B cell (primary cell): Measurements from ENCODE around the gene KCNJ5. TPM values are rescaled to one million over a fixed set of nuclear protein-coding genes. Genes with fewer than 3 reads are reported as not detected.
A peak's percentile ranks its signal among the peaks of the same experiment; 100 is the strongest.

Experiments used
- ATAC-seq: fragments of 200-7000 bp; cut with Tn5 transposase; one replicate; pipeline ENCODE4 v1.10.0; 2021; ENCODE audit warnings: low read depth, mild to moderate bottlenecking, moderate number of reproducible peaks, moderate library complexity
- CTCF ChIA-PET: fragments of 350-600 bp; sonication (Branson Sonifier 250); formaldehyde crosslinking; loops from one replicate; lab custom pipeline; 2021; ENCODE audit warnings: antibody characterized with exemption, inconsistent platforms; lab: Charles Lee
- POLR2A ChIA-PET: fragments of 350-600 bp; sonication (Branson Sonifier 250); formaldehyde crosslinking; loops from one replicate; lab custom pipeline; 2021; ENCODE audit warnings: antibody characterized with exemption; lab: Charles Lee
- DNase-seq: peaks from one replicate; pipeline ENCODE4 v3.0.0; 2013
- H2AFZ ChIP-seq: 2 replicates; pipeline ENCODE4 v1.6.1; 2012; ENCODE audit warnings: mild to moderate bottlenecking, low read depth, low read length; ENCODE audit not compliant: insufficient read depth, poor library complexity, severe bottlenecking
- H3K27ac ChIP-seq, 2 donors: 1 replicate in 1 of 2; 2 replicates in 1 of 2; pipeline ENCODE4 v1.5.1; 2012 to 2013; ENCODE audit warnings: low read length in 2 of 2, mild to moderate bottlenecking in 2 of 2, moderate library complexity in 1 of 2
- H3K27me3 ChIP-seq, 4 experiments: fragments of 200-600 bp in 1 of 4; sonication (generic) in 1 of 4; replicated peaks in 1 of 4; 1 replicate in 2 of 4; 2 replicates in 2 of 4; pipeline versions ENCODE4 v1.6.1 to v1.7.0; 2013 to 2016; ENCODE audit warnings: low read length in 3 of 4, mild to moderate bottlenecking in 2 of 4, mixed read lengths in 1 of 4, moderate library complexity in 1 of 4; ENCODE audit not compliant: insufficient read depth in 4 of 4, control insufficient read depth in 3 of 4; ENCODE audit errors: control extremely low read depth in 1 of 4
- H3K36me3 ChIP-seq, 2 experiments: replicated peaks in 1 of 2; 1 replicate in 1 of 2; 2 replicates in 1 of 2; pipeline versions ENCODE4 v1.6.1 to v1.7.1; 2013; ENCODE audit warnings: low read length in 1 of 2; ENCODE audit not compliant: insufficient read depth in 2 of 2, control insufficient read depth in 1 of 2; ENCODE audit errors: control extremely low read depth in 1 of 2, extremely low read depth in 1 of 2
- H3K4me1 ChIP-seq, 2 donors: fragments of 200-600 bp in 1 of 2; sonication (generic) in 1 of 2; 1 replicate in 1 of 2; 2 replicates in 1 of 2; pipeline versions ENCODE4 v1.5.1 to v1.6.1; 2013 to 2017; ENCODE audit warnings: low read length in 2 of 2; ENCODE audit not compliant: control insufficient read depth in 2 of 2, insufficient read depth in 2 of 2
- H3K4me2 ChIP-seq: replicated peaks from 2 replicates; pipeline ENCODE3; 2012; ENCODE audit warnings: mild to moderate bottlenecking, low read depth, low read length; ENCODE audit not compliant: poor library complexity, severe bottlenecking
- H3K4me3 ChIP-seq, 5 experiments: fragments of 200-600 bp in 1 of 5; sonication (generic) in 1 of 5; 1 replicate in 3 of 5; 2 replicates in 2 of 5; pipeline versions ENCODE4 v1.5.1 to v1.7.0; 2011 to 2016; ENCODE audit warnings: low read length in 4 of 5, mild to moderate bottlenecking in 4 of 5, low read depth in 2 of 5, control low read depth in 1 of 5, moderate library complexity in 1 of 5; ENCODE audit not compliant: insufficient read depth in 1 of 5; ENCODE audit errors: control extremely low read depth in 1 of 5, extremely low read depth in 1 of 5
- H3K79me2 ChIP-seq: fragments of 200-600 bp; sonication (generic); one replicate; pipeline ENCODE4 v1.6.0; 2016; ENCODE audit warnings: low read length; ENCODE audit not compliant: control insufficient read depth, insufficient read depth
- H3K9ac ChIP-seq: fragments of 200-600 bp; sonication (generic); 2 replicates; pipeline ENCODE4 v1.6.1; 2017; ENCODE audit warnings: mild to moderate bottlenecking, low read length, moderate library complexity
- H3K9me3 ChIP-seq, 3 donors: one replicate each; pipeline versions ENCODE4 v1.6.1 to v1.7.1; 2013; ENCODE audit warnings: low read length in 2 of 3; ENCODE audit not compliant: control insufficient read depth in 2 of 3, insufficient read depth in 1 of 3; ENCODE audit errors: control extremely low read depth in 1 of 3
- H4K20me1 ChIP-seq: 2 replicates; pipeline ENCODE4 v1.6.0; 2012; ENCODE audit warnings: mild to moderate bottlenecking, low read length; ENCODE audit not compliant: insufficient read depth, control insufficient read depth, poor library complexity, severe bottlenecking
- H3K27ac Mint-ChIP-seq: one replicate; pipeline ENCODE4 v1.8.0; 2021; ENCODE audit warnings: mixed read lengths
- H3K27me3 Mint-ChIP-seq: one replicate; pipeline ENCODE4 v1.8.0; 2021; ENCODE audit warnings: mixed read lengths
- H3K4me1 Mint-ChIP-seq: one replicate; pipeline ENCODE4 v1.8.0; 2021; ENCODE audit warnings: mixed read lengths
- H3K4me3 Mint-ChIP-seq: one replicate; pipeline ENCODE4 v1.8.0; 2021; ENCODE audit warnings: mixed read lengths
- H3K9me3 Mint-ChIP-seq: one replicate; pipeline ENCODE4 v1.8.0; 2022; ENCODE audit warnings: mixed read lengths; ENCODE audit not compliant: insufficient read depth
- CTCF ChIP-seq: fragments of 200-600 bp; IDR thresholded peaks from one replicate; pipeline ENCODE4 v1.8.0; 2022; ENCODE audit warnings: antibody characterized with exemption, mild to moderate bottlenecking
- EZH2 ChIP-seq: IDR thresholded peaks from 2 replicates; pipeline ENCODE4 v1.6.1; 2012; ENCODE audit warnings: borderline replicate concordance, low read depth, mild to moderate bottlenecking, moderate library complexity, low read length; ENCODE audit not compliant: insufficient read depth, poor library complexity, severe bottlenecking
- WGBS: methylation state at CpG from one replicate; pipeline ENCODE4 v1.1.5; 2013; ENCODE audit warnings: missing lambda C conversion rate; ENCODE audit not compliant: insufficient coverage; 5-methylcytosine and 5-hydroxymethylcytosine counted together
- intact Hi-C: fragments of 100-400 bp; cut with micrococcal nuclease; formaldehyde crosslinking; loops from one replicate; pipeline ENCODE4 v1.10.0; 2022
- polyA plus RNA-seq: library from polyadenylated mRNA; depleted of rRNA; stranded (reverse); fragments of >200 nt; gene quantifications from 2 replicates; pipeline ENCODE4 v1.2.3, GENCODE V29; 2012
- total RNA-seq, 2 donors: library from RNA; stranded (reverse); fragments of 120-200 nt in 1 of 2; gene quantifications; 1 replicate in 1 of 2; 2 replicates in 1 of 2; pipeline versions ENCODE4 v1.2.3 to v1.2.4, GENCODE V29; 2013 to 2022

KCNJ5 gene
- total and polyA plus RNA-seq, 2 donors (not counting 1 experiment from before 2014, with no cell fraction given) = 0.01 TPM; not detected in 1

- Mint-ChIP-seq H3K4me3 (no peak overlapping the region), H3K4me1 (peaks cover 52% of the 10 kb centered on the region), H3K27me3 (no peaks in the 10 kb centered on the region), H3K27ac (peak overlapping the region; percentile 65), H3K9me3 (peaks cover 3% of the 10 kb centered on the region)
- H3K9me3 ChIP-seq = no peaks in the 10 kb centered on the region
- peak; percentile 77 for DNase-seq
- H3K4me2 ChIP-seq = peak overlapping the region; percentile 34
- H3K27me3 ChIP-seq = no peaks in the 10 kb centered on the region
- H3K36me3 ChIP-seq = no peaks in the 10 kb centered on the region
- H3K27ac ChIP-seq = no peak overlapping the region
- no peaks in the 10 kb centered on the region for H4K20me1 ChIP-seq
- H3K79me2 ChIP-seq = no peaks in the 10 kb centered on the region
- ChIA-PET CTCF (interaction anchor here (0.8 to 26.5 kb wide), 15 partner anchors 9 to 691 kb away, joined by 3 to 417 read pairs (median 8); partner anchors contain the start of gene ETS1), POLR2A (no interaction called here)
- H3K9ac ChIP-seq = no peak overlapping the region
- intact Hi-C loops = loop anchor here (5.0 to 10.0 kb wide), 4 partner anchors 37 to 217 kb away; partner anchors contain the start of gene FLI1
- TF ChIP-seq CTCF (peak; percentile 91), EZH2 (no peak)
- H3K4me1 ChIP-seq = peaks cover 45 to 60% of the 10 kb centered on the region in 2 donors
- WGBS = 26% methylated on average over 9 of the region's 10 CpGs
- no peak overlapping the region for H3K4me3 ChIP-seq
- peak overlapping the region; percentile 30 for H2AFZ ChIP-seq
- ATAC-seq = peak; percentile 72
Observed at GRCh38 chr11:128848815-128849455, 42.2 kb upstream of the KCNJ5 start.

- H3K9me3 ChIP-seq = no peaks in the 10 kb centered on the region
- DNase-seq (no peak), ATAC-seq (no peak)
- CTCF ChIA-PET = interaction anchor here (0.7 to 26.5 kb wide), 9 partner anchors 8 to 695 kb away, joined by 3 to 417 read pairs (median 3); no protein-coding TSS in a partner anchor
- H4K20me1 ChIP-seq = no peaks in the 10 kb centered on the region
- H3K27ac Mint-ChIP-seq = no peak overlapping the region
- H3K27me3 Mint-ChIP-seq = no peaks in the 10 kb centered on the region
- H3K79me2 ChIP-seq = no peaks in the 10 kb centered on the region
- no peaks in the 10 kb centered on the region for H3K36me3 ChIP-seq
- no peak for TF ChIP-seq CTCF
- H3K4me2 ChIP-seq = no peak overlapping the region
- H3K27me3 ChIP-seq = no peaks in the 10 kb centered on the region
- peaks cover 29% of the 10 kb centered on the region for H3K4me1 Mint-ChIP-seq
- H3K9me3 Mint-ChIP-seq = no peaks in the 10 kb centered on the region
- H3K27ac ChIP-seq = no peak overlapping the region
- no peak overlapping the region for H3K4me3 ChIP-seq
- no peak overlapping the region for H3K9ac ChIP-seq
- intact Hi-C loops = no loop called here
- peaks cover 13 to 24% of the 10 kb centered on the region in 2 donors for H3K4me1 ChIP-seq
- POLR2A ChIA-PET = interaction anchor here (0.6 kb wide), 1 partner anchor 705 kb away, joined by 4 read pairs; no protein-coding TSS in a partner anchor
- whole genome bisulfite sequencing = 96% methylated on average over 10 of the region's 13 CpGs
- H2AFZ ChIP-seq = no peak overlapping the region
- H3K4me3 Mint-ChIP-seq = no peak overlapping the region
Observed at GRCh38 chr11:128852327-128853023, 38.7 kb upstream of the KCNJ5 start.
